Inflammatory macrophage treated with lipopolysaccharide for 4 hours (primary cell): Measurements from ENCODE around the gene SH3BP4.
"Not testable (repeated sequence)": the region's sequence is repeated elsewhere in the genome, so short reads cannot be mapped to it uniquely, and the experiment has no call there.

Experiments used
- DNase-seq: peaks from one replicate; pipeline ENCODE4 v3.0.0-alpha.2; 2020

SH3BP4 gene

GRCh38 chr2:235001237-235002133 lies 49.7 kb downstream of the SH3BP4 start:
- no peak for DNase-seq

- DNase-seq = no peak
These were observed 50.6 kb downstream of the SH3BP4 start for GRCh38 chr2:235002198-235003095.

- DNase-seq = no peak
These were observed 51.4 kb downstream of the SH3BP4 start for GRCh38 chr2:235003096-235003775.

- no peak for DNase-seq
These were observed 52.6 kb downstream of the SH3BP4 start for GRCh38 chr2:235004329-235004903.

DNA sequence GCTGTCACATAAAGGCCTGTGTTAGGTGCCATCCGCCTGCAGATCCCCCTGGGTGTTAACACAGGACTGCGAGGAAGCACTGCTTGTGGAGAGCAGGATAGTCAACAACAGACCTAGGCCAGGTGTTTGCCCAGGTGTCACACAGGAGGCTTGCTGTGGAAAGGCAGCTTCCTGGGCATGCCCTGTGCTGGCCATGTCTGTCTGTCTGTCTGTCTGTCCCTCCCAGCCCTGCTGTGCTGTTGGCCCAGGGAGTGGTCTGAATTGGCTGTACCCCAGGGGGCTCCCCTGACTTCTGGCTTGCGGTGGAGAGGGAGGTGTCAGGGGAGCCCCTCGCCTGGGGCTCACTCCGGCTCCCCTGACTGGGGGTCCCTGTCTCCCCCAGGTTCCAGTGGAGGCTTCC lies 53.2 kb downstream of the SH3BP4 start:
- DNase-seq = no peak

- DNase-seq = no peak
These were observed 53.9 kb downstream of the SH3BP4 start for GRCh38 chr2:235005603-235006259.

GRCh38 chr2:235006461-235006860 lies 54.6 kb downstream of the SH3BP4 start:
- DNase-seq = no peak

DNA sequence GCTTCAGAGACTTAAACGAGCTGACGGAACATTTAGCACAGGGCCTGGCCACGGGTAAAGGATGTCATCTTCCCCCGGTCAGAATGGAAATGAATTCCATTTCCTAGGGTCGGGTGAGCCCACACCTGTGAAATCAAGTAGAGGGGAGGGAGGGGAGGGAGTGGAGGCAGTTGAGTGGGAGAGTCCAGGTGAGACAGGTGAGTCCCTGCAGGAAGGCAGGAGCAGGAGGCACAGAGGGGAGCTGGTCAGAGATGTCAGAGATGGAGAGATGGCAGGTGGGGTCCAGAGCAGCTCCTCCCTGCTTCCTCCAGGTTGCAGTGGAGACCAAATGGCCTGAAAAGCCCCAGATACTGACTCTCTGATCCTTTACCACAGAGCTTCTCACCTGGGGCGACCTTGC lies 55.2 kb downstream of the SH3BP4 start:
- DNase-seq = no peak

DNA sequence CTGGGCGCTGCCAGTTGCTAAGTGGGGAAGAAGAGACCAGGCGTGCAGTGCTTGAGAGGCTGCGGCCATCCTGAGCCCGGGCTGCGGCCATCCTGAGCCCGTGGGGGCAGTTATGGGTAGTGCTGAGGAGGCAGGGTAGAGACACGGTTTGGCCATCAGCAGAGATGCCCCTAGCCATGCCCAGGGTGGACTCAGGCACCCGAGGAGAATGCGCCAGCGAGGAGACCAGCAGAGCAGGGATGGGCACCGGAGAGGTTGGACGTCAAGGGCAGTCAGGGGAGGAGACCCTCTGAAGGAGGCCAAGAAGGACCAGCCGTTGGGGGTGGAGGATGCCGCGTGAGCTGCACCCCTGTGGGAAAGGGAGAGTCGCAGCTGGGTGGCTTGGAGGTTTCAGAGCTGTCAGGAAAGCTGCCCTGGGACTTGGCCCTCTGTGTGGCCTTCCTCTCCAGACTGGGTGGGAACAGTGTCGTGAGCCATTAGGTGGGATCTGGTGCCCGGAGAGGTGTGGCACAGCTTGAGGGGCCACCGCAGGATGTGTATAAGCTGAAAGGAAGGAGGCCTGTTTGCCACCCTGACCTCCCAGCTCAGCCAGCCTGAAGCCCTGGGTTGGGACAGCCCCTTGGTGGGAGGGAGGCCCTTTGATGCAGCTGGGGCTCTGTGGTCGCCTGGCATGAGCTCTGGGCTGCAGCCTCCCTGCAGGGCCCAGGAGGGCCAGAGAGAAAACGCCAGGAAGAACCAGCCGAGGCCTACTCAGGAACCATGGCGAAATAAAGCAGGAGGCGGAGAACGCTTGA lies 56.0 kb downstream of the SH3BP4 start:
- DNase-seq = no peak

GRCh38 chr2:235008584-235009044 lies 56.8 kb downstream of the SH3BP4 start:
- no peak for DNase-seq

GRCh38 chr2:235009081-235009480 lies 57.3 kb downstream of the SH3BP4 start:
- DNase-seq = no peak

GRCh38 chr2:235010117-235010714 lies 58.4 kb downstream of the SH3BP4 start:
- DNase-seq = no peak

- DNase-seq = no peak
These were observed 59.8 kb downstream of the SH3BP4 start for GRCh38 chr2:235011607-235011928.

DNA sequence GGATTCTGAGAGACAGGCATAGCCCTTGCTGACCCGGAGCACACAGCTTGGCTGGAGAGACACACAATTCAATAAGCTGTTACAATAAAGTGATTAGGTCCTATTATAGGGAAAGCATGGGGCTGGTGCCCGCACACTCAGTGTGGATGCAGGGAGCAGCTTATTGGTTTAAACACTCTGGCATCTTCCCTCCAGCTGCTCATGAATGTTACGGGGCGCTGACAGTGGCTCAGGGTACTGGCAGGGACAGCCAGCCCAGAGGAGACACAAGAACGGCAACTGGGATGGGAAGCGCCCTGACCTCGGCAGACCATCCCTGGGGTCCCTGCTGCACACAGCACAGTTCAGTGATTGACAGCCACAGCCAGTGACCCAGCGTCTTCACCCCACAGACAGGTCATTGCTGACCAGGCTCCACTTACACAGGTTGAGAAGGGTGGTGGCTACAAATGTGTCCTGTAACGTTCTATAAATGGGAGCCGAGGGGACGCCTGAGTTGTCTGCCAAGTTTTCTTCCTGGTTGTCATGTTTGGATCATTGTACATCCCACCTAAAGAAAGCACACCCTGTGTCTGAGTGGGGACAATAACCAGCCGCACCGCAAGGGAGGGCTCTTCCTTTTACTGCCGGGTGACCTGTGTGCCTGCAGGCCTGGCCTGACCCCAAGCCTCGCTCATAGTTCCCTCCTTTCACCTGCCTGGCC lies 60.3 kb downstream of the SH3BP4 start:
- DNase-seq = no peak

- DNase-seq = no peak
These were observed 65.6 kb downstream of the SH3BP4 start for GRCh38 chr2:235017441-235017840.

- no peak for DNase-seq
These were observed 67.0 kb downstream of the SH3BP4 start for GRCh38 chr2:235018838-235019237.

GRCh38 chr2:235020141-235020540 lies 68.3 kb downstream of the SH3BP4 start:
- not testable (repeated sequence) for DNase-seq

GRCh38 chr2:235021752-235022151 lies 69.9 kb downstream of the SH3BP4 start:
- DNase-seq = no peak

- no peak for DNase-seq
These were observed 72.5 kb downstream of the SH3BP4 start for GRCh38 chr2:235024191-235024860.
